ENCODE results near the gene GLI3.

GLI3 gene

DNA sequence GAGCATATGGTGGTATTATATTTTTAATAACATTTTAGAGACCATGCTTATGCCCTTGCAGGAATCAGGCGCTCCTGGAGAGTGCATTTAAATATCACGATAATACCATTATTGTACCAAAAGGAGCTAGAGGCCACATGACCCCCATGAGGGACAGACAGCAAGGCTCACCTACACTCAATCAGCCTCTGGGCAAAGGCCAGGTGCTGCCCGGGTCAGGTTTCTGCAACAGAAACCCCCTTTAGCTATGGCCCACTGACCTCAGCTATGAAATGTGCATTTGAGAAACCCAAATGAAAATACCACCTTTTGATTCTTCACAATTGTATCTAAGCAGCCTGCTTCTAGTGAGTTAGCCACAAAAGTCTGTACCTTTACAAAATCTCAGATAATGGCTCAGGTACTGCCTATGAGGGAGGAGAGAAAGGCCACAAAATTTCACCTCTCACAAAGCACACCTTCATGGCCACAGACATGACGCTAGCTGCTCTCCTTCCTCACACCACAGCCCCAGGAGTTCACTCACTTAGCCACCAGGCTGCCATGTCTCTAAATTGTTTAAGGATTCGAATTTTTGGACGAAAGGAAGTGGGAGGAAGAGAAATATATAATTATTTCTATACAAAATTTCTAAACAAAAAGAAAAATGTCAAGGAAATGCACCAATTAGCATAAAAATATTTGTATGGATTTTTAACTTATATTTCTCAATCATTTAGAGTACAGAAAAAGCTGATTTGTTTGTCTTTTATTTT, 79.9 kb downstream of the GLI3 start:
- DNase-seq (ENCODE audit: low spot score in 2 of 2) (no peak), ATAC-seq (replicated peaks; ENCODE audit: extremely low read depth, poor library complexity, severe bottlenecking) (no peak)
- Mint-ChIP-seq H3K9me3 (no peaks in the 10 kb centered on the region), H3K36me3 (ENCODE audit: insufficient read depth) (no peaks in the 10 kb centered on the region), H3K27ac (ENCODE audit: low read depth) (no peak overlapping the region), H3K27me3 (no peaks in the 10 kb centered on the region), H3K4me1 (no peaks in the 10 kb centered on the region), H3K4me3 (no peak overlapping the region)

DNA sequence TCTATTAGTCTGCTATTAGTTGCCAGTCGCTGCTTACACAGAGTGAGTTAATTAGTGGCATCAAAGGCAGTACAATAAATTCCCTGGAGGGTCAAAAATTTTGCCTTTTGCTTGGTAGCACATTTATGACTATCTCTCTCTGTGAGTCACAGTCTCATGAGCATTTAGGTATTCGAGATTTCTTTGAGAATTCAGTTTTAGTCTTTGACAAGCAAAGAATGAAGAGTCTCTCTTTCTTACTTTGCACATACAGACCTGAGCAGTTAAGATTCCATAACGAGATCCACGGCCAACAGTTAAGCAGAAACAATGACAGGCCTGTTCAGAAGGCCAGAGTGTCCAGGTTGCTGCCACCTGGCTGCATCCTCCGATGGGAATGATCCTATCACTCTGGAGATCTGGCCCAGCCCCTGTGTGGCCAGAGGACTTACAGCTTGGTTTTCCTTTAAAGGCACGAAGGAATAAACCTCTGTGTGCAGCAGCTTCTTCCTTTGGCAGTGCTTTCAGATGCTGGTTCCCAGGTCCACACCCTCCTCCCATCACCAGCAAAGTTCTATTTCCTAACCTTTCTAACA, 80.6 kb downstream of the GLI3 start:
- ATAC-seq (replicated peaks; ENCODE audit: extremely low read depth, poor library complexity, severe bottlenecking) (no peak), DNase-seq (ENCODE audit: low spot score in 2 of 2) (no peak)
- H3K4me1 Mint-ChIP-seq, result no peaks in the 10 kb centered on the region
- H3K4me3 Mint-ChIP-seq, result no peak overlapping the region
- no peaks in the 10 kb centered on the region for H3K9me3 Mint-ChIP-seq
- H3K27ac Mint-ChIP-seq (ENCODE audit: low read depth), result no peak overlapping the region
- no peaks in the 10 kb centered on the region for H3K27me3 Mint-ChIP-seq
- H3K36me3 Mint-ChIP-seq (ENCODE audit: insufficient read depth), result no peaks in the 10 kb centered on the region

DNA sequence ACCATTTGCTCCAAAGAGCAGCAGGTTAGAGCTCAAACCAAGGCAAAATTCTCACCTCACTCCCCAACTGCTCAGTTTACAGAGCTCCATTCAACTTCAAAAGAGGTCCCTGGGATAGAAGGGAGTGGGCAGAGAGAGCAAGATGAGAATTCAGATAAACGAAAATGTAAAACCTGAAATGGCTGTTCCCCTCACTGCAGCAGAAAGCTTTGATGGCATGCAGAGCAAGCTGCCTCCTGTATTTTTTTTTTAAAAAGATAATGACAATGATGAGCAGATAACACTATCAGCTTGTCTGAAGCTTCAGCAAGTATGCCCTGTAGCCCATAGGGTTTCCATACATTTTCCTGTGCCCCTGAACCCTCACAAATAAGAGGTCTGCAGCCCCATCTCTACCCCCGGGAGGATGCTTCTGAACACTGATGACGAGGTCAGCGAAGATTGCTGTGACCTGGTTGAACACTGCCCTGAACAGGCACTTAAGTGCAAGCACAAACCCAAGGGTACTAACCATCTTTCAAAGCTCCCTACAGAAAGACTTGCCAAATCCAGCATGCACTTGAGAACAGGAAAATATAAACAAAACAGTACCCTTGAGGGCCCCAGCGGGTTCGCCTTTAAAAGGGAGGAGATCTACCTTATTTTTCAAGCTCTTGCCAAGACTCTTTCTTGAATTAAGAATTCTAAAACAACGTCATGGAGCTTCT, 81.3 kb downstream of the GLI3 start:
- no peak for ATAC-seq (replicated peaks; ENCODE audit: extremely low read depth, poor library complexity, severe bottlenecking)
- Mint-ChIP-seq H3K27ac (ENCODE audit: low read depth) (no peak overlapping the region), H3K27me3 (no peaks in the 10 kb centered on the region), H3K4me1 (no peaks in the 10 kb centered on the region), H3K9me3 (no peaks in the 10 kb centered on the region), H3K36me3 (ENCODE audit: insufficient read depth) (no peaks in the 10 kb centered on the region), H3K4me3 (no peak overlapping the region)
- DNase-seq (ENCODE audit: low spot score in 2 of 2), result no peak

DNA sequence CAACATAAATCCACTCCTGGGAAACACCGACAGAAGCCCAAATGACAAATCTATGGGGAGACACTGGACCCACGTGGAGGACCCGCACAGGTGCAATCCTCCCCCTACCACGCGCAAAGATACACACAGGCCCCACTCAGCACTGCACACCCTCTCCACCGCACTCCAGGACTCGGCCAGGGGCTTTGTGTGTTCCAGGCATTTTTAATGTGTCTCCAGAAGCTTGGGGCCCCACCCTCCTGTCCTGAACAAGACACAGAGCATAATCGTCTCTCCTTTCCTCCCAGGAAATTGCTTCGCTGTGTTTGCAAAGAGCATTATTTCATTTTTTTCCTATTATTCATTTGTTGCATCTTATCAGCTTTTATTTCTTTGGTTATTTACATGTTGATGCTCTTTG, 82.8 kb downstream of the GLI3 start:
- Mint-ChIP-seq H3K27ac (ENCODE audit: low read depth) (no peak overlapping the region), H3K27me3 (no peaks in the 10 kb centered on the region), H3K4me1 (no peaks in the 10 kb centered on the region), H3K4me3 (no peak overlapping the region), H3K9me3 (no peaks in the 10 kb centered on the region), H3K36me3 (ENCODE audit: insufficient read depth) (no peaks in the 10 kb centered on the region)
- ATAC-seq (replicated peaks; ENCODE audit: extremely low read depth, poor library complexity, severe bottlenecking), result no peak
- no peak for DNase-seq (ENCODE audit: low spot score in 2 of 2)

DNA sequence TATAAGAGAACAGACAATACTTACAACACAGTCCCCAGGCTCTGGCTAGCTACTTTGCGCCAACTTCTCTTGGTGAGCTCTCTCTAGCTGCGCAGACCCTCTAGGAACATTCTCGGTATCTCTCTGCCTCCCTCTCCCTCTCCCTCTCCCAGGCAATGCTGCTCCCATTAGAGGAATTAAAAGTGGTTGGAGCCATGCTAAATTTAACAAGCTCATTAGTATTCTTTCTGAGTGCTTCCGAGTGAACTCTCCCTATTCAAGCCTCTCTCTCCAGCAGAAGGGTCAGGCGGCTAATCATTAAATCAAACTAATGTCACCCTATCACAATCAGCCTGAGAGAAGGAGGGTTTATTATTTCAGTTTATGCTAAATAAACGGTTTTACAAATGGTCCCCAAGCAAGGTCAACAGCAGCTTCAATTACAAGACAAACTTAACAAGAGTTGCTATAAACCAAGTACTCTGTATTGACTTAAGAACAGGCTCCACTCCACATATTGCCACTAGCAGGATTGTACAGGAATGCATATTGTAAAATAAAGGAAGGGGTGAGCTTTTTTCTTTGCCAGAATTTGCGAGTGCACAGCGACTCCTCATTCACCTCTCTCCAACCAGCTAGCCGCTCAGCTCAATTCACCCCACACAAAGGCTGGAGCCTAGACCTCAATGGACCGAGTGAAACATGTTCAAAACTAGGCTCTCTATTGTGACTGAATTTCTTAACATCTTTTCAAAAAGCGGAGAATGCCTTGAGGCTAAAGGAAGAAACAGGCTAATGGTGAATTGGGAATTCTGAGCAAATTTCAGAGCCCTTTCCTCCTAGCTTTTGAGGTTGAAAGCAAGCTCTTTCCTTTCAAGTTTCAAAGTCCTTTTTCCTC, 84.4 kb downstream of the GLI3 start:
- ATAC-seq (replicated peaks; ENCODE audit: extremely low read depth, poor library complexity, severe bottlenecking) (no peak), DNase-seq (ENCODE audit: low spot score in 2 of 2) (no peak)
- Mint-ChIP-seq H3K27me3 (no peaks in the 10 kb centered on the region), H3K4me1 (no peaks in the 10 kb centered on the region), H3K36me3 (ENCODE audit: insufficient read depth) (no peaks in the 10 kb centered on the region), H3K9me3 (no peaks in the 10 kb centered on the region), H3K27ac (ENCODE audit: low read depth) (no peak overlapping the region), H3K4me3 (no peak overlapping the region)

DNA sequence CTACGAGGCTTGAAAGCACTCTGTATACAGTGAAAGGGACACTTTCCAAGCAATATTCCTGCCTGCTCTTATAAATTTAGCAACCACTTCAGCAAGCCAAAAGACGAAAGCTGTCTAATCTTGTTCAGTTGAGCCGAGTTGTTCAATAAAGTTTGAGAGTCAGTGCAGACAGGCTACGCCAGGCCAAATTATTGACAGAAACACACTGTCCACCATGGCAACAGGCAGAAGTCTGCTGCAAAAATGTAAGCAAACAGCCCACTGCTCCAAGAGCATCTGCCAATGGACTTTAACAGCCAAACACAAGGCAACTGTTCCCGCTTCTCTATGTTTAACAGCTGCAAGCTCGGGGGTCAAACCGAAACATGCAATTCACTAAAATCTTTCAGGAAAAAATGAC, 85.7 kb downstream of the GLI3 start:
- no peaks in the 10 kb centered on the region for H3K9me3 Mint-ChIP-seq
- no peak for ATAC-seq (replicated peaks; ENCODE audit: extremely low read depth, poor library complexity, severe bottlenecking)
- no peak overlapping the region for H3K27ac Mint-ChIP-seq (ENCODE audit: low read depth)
- H3K27me3 Mint-ChIP-seq, result no peaks in the 10 kb centered on the region
- no peak overlapping the region for H3K4me3 Mint-ChIP-seq
- DNase-seq (ENCODE audit: low spot score in 2 of 2), result no peak
- H3K4me1 Mint-ChIP-seq, result no peaks in the 10 kb centered on the region
- H3K36me3 Mint-ChIP-seq (ENCODE audit: insufficient read depth), result no peaks in the 10 kb centered on the region

DNA sequence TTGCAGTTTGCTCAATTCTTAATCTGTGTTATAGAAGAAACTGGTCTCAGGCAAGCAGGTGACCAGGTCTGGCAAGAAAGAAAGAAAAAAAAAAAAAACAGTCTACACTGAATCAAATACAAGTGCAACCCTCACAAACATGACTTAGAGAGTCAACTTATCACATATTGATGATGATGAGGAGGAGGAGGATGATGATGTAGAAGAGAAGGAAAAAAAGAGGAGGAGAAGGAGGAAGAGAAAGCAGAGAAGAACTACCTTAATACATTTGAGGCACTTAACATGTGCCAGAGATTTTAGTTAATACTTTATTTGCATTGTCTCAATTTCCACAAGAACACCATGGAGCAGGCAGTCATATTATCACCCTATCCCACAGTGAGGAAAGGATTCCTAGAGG, 91.5 kb downstream of the GLI3 start:
- Mint-ChIP-seq H3K36me3 (ENCODE audit: insufficient read depth) (no peaks in the 10 kb centered on the region), H3K4me3 (no peak overlapping the region), H3K27me3 (no peaks in the 10 kb centered on the region), H3K9me3 (peaks cover 3% of the 10 kb centered on the region), H3K27ac (ENCODE audit: low read depth) (no peak overlapping the region), H3K4me1 (no peaks in the 10 kb centered on the region)
- ATAC-seq (replicated peaks; ENCODE audit: extremely low read depth, poor library complexity, severe bottlenecking) (no peak), DNase-seq (ENCODE audit: low spot score in 2 of 2) (no peak)

DNA sequence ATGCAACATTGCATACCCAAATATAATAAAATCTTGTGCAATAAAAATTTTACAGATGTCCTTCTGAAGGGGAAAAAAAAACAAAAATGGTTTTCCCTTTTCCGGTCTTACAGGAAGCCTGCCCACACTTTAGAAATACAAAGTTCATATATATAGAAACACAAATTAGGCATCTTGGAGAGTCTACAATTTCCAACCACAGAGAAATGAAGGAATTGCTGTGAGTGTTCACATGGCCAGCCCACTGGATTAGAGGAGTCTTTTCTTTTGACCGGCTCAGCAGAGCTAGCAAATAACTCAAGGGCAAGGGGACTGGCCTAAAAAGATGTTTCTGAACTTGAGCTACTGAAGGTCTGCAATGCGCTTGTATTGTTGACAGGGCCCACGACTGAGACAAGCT, 92.4 kb downstream of the GLI3 start:
- Mint-ChIP-seq H3K4me3 (no peak overlapping the region), H3K9me3 (peaks cover 6% of the 10 kb centered on the region), H3K27ac (ENCODE audit: low read depth) (no peak overlapping the region), H3K4me1 (no peaks in the 10 kb centered on the region), H3K36me3 (ENCODE audit: insufficient read depth) (no peaks in the 10 kb centered on the region), H3K27me3 (no peaks in the 10 kb centered on the region)
- DNase-seq (ENCODE audit: low spot score in 2 of 2) (no peak), ATAC-seq (replicated peaks; ENCODE audit: extremely low read depth, poor library complexity, severe bottlenecking) (no peak)

DNA sequence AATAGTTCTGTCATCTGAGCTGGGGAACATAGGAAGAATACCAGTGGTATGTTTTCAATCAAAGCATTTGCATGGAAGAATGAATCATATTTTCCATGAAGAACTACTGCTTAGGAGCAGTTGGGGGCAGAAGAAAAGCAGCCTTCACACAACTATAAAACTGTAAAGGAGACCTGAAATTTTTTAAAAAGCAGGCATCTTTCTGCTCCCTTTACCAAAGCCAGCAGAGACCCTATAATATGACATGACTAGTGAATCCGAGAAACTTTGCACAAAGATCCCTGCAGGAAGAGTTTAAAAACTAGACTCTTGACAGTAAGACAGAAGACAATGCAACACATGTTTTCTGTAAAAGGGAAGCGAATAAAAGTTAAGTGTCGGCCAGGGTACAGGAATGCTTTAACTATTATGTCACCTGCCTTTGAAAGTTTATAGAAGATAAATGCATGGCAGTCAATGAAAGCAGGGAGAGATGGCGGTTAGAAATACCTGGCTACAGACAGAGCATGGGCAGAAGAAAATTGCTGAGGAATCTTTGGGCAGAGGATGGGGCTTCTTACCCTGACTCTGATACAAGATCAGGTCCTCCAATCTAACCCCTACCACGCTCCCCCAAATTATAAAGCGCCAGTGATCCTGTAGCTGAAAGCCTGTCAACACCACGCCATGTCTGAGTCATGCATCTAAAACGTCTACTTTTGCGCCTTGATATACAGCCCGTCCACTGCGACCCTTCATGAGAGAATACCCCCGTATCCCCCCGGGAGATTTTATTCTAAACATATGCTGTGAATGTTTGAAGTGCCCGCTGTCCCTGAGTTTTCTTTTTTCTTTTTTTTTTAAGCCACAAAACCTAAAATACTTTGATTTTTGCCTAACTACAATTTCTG, 93.1 kb downstream of the GLI3 start:
- H3K9me3 Mint-ChIP-seq, result peaks cover 6% of the 10 kb centered on the region
- no peak overlapping the region for H3K27ac Mint-ChIP-seq (ENCODE audit: low read depth)
- H3K4me3 Mint-ChIP-seq, result no peak overlapping the region
- no peak for DNase-seq (ENCODE audit: low spot score in 2 of 2)
- no peak for ATAC-seq (replicated peaks; ENCODE audit: extremely low read depth, poor library complexity, severe bottlenecking)
- no peaks in the 10 kb centered on the region for H3K4me1 Mint-ChIP-seq
- no peaks in the 10 kb centered on the region for H3K36me3 Mint-ChIP-seq (ENCODE audit: insufficient read depth)
- H3K27me3 Mint-ChIP-seq, result no peaks in the 10 kb centered on the region

DNA sequence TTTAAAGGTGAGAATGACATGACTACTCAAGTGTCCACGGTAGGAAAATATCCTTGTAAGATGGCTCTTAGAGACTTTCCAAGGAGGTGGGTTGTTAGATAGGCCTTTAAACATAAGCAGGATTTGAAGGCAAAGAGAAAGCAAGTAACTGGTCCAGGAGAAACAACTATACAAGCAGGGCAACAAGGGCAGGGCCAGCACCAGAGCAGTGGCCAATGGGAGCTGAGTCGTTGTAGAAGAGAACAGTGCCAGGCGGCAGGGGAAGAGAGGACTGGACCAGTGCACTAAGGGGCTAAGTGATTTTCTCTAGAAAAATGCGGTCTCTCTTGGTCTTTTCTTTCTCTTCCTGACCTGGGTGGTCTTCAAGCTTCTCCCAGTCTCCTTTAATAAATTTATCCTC, 94.9 kb downstream of the GLI3 start:
- Mint-ChIP-seq H3K27ac (ENCODE audit: low read depth) (no peak overlapping the region), H3K36me3 (ENCODE audit: insufficient read depth) (peaks cover 2% of the 10 kb centered on the region), H3K4me3 (no peak overlapping the region), H3K4me1 (no peaks in the 10 kb centered on the region), H3K9me3 (peaks cover 6% of the 10 kb centered on the region), H3K27me3 (no peaks in the 10 kb centered on the region)
- ATAC-seq (replicated peaks; ENCODE audit: extremely low read depth, poor library complexity, severe bottlenecking), result no peak
- DNase-seq (ENCODE audit: low spot score in 2 of 2), result no peak

DNA sequence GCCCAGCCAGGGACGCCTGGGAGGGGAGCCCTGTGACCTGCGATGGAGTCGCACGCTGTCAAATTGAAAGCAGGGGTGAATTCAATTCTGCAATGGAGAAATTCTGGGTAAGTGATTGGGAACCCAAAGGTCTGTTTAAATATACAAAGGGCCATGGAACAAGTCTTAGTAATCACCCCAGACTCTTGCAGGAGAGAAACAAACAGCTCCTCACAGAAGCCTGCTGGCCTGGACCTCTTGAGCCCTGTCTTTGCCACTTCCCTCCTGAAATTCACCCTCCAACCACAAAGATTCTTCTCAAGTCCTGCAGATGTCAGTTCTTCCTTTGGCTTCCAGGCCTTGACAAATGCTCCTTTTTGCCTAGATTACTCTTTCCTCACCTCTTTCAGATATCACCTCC, 97.3 kb downstream of the GLI3 start:
- Mint-ChIP-seq H3K27me3 (no peaks in the 10 kb centered on the region), H3K9me3 (peaks cover 6% of the 10 kb centered on the region), H3K36me3 (ENCODE audit: insufficient read depth) (peaks cover 2% of the 10 kb centered on the region), H3K4me3 (no peak overlapping the region), H3K4me1 (no peaks in the 10 kb centered on the region), H3K27ac (ENCODE audit: low read depth) (no peak overlapping the region)
- no peak for ATAC-seq (replicated peaks; ENCODE audit: extremely low read depth, poor library complexity, severe bottlenecking)
- no peak for DNase-seq (ENCODE audit: low spot score in 2 of 2)

DNA sequence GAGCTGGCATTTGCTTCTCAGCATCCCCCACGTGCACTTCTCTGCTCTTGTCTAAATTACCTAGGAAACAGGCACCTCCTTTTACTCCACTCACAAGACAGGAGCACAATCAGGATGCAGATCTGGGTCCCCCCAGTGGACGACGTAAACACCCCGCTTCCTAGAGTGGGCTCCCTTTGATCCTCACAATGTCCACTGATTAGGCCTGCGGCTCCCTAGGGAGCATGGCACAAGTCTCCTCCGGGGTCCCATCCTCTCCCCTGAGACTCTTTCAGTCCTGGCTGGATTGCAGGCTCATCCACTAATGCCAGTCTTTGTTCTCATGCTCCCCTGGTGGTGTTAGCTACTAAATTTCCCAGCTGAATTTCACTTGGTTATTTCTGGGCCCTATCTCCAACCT, 98.3 kb downstream of the GLI3 start:
- no peak overlapping the region for H3K4me3 Mint-ChIP-seq
- H3K9me3 Mint-ChIP-seq, result peaks cover 6% of the 10 kb centered on the region
- H3K27ac Mint-ChIP-seq (ENCODE audit: low read depth), result no peak overlapping the region
- peaks cover 2% of the 10 kb centered on the region for H3K36me3 Mint-ChIP-seq (ENCODE audit: insufficient read depth)
- DNase-seq (ENCODE audit: low spot score in 2 of 2), result no peak
- no peaks in the 10 kb centered on the region for H3K4me1 Mint-ChIP-seq
- ATAC-seq (replicated peaks; ENCODE audit: extremely low read depth, poor library complexity, severe bottlenecking), result no peak
- H3K27me3 Mint-ChIP-seq, result no peaks in the 10 kb centered on the region

Measured in central memory CD8-positive, alpha-beta T cell (primary cell).